GM12801 (cell line): ENCODE results near the gene SLC8A1.

Source experiments
- CTCF ChIP-seq: IDR thresholded peaks from one replicate; pipeline ENCODE4 v1.5.1; 2011; ENCODE audit warnings: control low read depth; ENCODE audit not compliant: insufficient read length; ENCODE audit errors: extremely low read depth

SLC8A1 gene

GRCh38 chr2:40434731-40435271, 17.1 kb downstream of the SLC8A1 start:
- TF ChIP-seq CTCF = no peak

- TF ChIP-seq CTCF = no peak
Measured at GRCh38 chr2:40433736-40434135, 18.2 kb downstream of the SLC8A1 start.

GRCh38 chr2:40432921-40433483, 18.9 kb downstream of the SLC8A1 start:
- no peak for TF ChIP-seq CTCF

GRCh38 chr2:40431600-40431955, 20.3 kb downstream of the SLC8A1 start:
- TF ChIP-seq CTCF = no peak

GRCh38 chr2:40430776-40431599, 20.9 kb downstream of the SLC8A1 start:
- TF ChIP-seq CTCF = no peak

GRCh38 chr2:40428439-40428838, 23.5 kb downstream of the SLC8A1 start:
- no peak for TF ChIP-seq CTCF

- no peak for TF ChIP-seq CTCF
Measured at GRCh38 chr2:40421631-40422297, 30.1 kb downstream of the SLC8A1 start.
